Activated CD4-positive, alpha-beta T cell treated with anti-CD3 and anti-CD28 coated beads for 36 hours (primary cell): ENCODE results near the gene GLIPR2. TPM values are rescaled to one million over a fixed set of nuclear protein-coding genes. Genes with fewer than 3 reads are reported as not detected.

Experiments used
- ATAC-seq: fragments of 200-7000 bp; cut with Tn5 transposase; one replicate; pipeline ENCODE4 v1.10.0; 2021; ENCODE audit warnings: mild to moderate bottlenecking, moderate library complexity
- CTCF ChIA-PET: fragments of 350-600 bp; sonication (Branson Sonifier 250); formaldehyde crosslinking; loops from one replicate; lab custom pipeline; 2021; ENCODE audit warnings: antibody characterized with exemption; lab: Charles Lee
- POLR2A ChIA-PET: fragments of 350-600 bp; sonication (Branson Sonifier 250); formaldehyde crosslinking; loops from one replicate; lab custom pipeline; 2021; ENCODE audit warnings: antibody characterized with exemption, inconsistent platforms; lab: Charles Lee
- DNase-seq: peaks from one replicate; pipeline ENCODE4 v3.0.0-alpha.2; 2020
- H3K27ac Mint-ChIP-seq: one replicate; pipeline ENCODE4 v1.8.0; 2021; ENCODE audit warnings: mixed read lengths
- H3K27me3 Mint-ChIP-seq: one replicate; pipeline ENCODE4 v1.8.0; 2021; ENCODE audit warnings: mixed read lengths
- H3K36me3 Mint-ChIP-seq: one replicate; pipeline ENCODE4 v1.8.0; 2021; ENCODE audit warnings: low read depth, mixed read lengths
- H3K4me1 Mint-ChIP-seq: one replicate; pipeline ENCODE4 v1.8.0; 2021; ENCODE audit warnings: mixed read lengths
- H3K4me3 Mint-ChIP-seq: one replicate; pipeline ENCODE4 v1.8.0; 2021; ENCODE audit warnings: mild to moderate bottlenecking, moderate library complexity, mixed read lengths
- H3K9me3 Mint-ChIP-seq: one replicate; pipeline ENCODE4 v1.8.0; 2021; ENCODE audit warnings: low read depth, mixed read lengths
- intact Hi-C, 2 experiments: fragments of 100-400 bp; cut with DNase I in 1 of 2; cut with micrococcal nuclease in 1 of 2; formaldehyde crosslinking; loops; one replicate each; pipeline versions ENCODE4 v1.14.2 to v1.15.1; 2022 to 2024; cut with DNase I, micrococcal nuclease
- total RNA-seq, 2 experiments: library from RNA; stranded (reverse); gene quantifications; one replicate each; pipeline ENCODE4 v1.2.3, GENCODE V29; 2021

The GLIPR2 gene
- total RNA-seq, 2 experiments from 2014 or later, result 13.7 to 18.4 TPM

DNA sequence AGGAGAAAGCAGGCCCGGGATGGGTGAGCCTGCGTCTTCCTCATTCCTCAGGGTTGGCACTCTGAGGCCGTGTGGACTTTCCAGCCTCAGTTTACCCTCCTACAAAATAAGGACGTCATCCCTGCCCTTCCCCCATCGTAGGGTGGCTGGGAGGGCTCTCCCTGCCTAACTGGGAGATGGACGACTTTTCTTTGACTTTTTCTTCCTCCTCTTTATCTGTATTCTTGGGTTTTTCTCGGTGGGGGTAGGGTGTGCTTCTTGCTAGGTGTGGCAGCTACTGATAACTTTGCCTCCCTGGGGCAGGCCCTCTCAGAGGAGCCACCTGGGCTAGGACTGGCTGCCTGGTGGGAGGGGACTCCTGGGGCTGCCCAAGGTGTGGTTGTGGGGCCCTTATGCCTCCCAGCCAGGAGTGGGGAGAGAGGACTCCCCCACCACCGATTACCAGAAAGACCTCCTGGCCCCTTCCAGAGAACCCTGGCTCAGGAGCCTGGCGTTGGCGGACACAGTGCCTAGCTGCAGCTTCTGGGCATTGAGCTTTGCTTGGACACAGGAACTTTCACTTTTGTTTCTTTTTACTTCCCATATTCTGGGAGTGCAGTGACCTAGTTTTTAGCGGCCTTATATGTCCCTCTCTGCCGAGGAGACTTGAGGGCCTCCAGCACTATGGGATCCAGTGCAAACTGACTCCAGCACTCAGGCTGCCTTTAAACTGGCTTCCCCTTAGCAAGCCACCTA lies 6.1 kb downstream of the GLIPR2 start:
- H3K36me3 Mint-ChIP-seq, result peaks cover 29% of the 10 kb centered on the region
- ChIA-PET CTCF (interaction anchor here (1.2 to 1.4 kb wide), 2 partner anchors 8 to 12 kb away, joined by 3 to 4 read pairs; no protein-coding TSS in a partner anchor), POLR2A (interaction anchor here (1.2 kb wide), 1 partner anchor 48 kb away, joined by 3 read pairs; the partner anchor contains the start of gene CLTA)
- H3K9me3 Mint-ChIP-seq, result peaks cover 12% of the 10 kb centered on the region
- no peak for DNase-seq
- peak; percentile 15 for ATAC-seq
- peaks cover 93% of the 10 kb centered on the region for H3K4me1 Mint-ChIP-seq
- peak overlapping the region; percentile 89 for H3K27ac Mint-ChIP-seq
- H3K4me3 Mint-ChIP-seq, result peak overlapping the region; percentile 67
- no peaks in the 10 kb centered on the region for H3K27me3 Mint-ChIP-seq
- intact Hi-C loops, result no loop called here

DNA sequence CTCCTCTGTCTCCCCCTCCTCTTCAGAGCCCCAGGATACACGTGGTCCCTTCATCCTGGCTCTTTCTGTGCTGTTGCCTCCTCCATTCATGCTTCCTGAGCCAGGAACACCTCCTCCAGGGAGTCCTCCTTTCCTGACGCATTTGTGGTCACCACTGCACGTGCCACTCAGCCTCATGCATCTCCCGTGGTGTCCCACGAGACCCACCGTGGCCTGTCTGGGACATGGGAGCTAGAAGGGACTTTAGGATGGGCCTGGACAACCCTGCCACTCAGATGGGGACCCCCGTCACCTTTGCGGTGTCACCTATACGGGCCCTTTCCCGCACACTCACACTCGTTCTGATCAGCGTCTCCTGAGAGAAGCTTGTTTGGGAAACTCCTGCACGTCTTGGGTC lies 6.7 kb downstream of the GLIPR2 start:
- ATAC-seq (no peak), DNase-seq (no peak)
- Mint-ChIP-seq H3K9me3 (peaks cover 12% of the 10 kb centered on the region), H3K4me1 (peaks cover 95% of the 10 kb centered on the region), H3K36me3 (peaks cover 29% of the 10 kb centered on the region), H3K27me3 (no peaks in the 10 kb centered on the region), H3K27ac (peak overlapping the region; percentile 89), H3K4me3 (peak overlapping the region; percentile 67)
- intact Hi-C loops, result no loop called here
- ChIA-PET CTCF (interaction anchor here (0.7 to 1.9 kb wide), 3 partner anchors 14 to 486 kb away, joined by 3 to 14 read pairs (median 3); no protein-coding TSS in a partner anchor), POLR2A (interaction anchor here (1.2 kb wide), 1 partner anchor 47 kb away, joined by 3 read pairs; the partner anchor contains the start of gene CLTA)

DNA sequence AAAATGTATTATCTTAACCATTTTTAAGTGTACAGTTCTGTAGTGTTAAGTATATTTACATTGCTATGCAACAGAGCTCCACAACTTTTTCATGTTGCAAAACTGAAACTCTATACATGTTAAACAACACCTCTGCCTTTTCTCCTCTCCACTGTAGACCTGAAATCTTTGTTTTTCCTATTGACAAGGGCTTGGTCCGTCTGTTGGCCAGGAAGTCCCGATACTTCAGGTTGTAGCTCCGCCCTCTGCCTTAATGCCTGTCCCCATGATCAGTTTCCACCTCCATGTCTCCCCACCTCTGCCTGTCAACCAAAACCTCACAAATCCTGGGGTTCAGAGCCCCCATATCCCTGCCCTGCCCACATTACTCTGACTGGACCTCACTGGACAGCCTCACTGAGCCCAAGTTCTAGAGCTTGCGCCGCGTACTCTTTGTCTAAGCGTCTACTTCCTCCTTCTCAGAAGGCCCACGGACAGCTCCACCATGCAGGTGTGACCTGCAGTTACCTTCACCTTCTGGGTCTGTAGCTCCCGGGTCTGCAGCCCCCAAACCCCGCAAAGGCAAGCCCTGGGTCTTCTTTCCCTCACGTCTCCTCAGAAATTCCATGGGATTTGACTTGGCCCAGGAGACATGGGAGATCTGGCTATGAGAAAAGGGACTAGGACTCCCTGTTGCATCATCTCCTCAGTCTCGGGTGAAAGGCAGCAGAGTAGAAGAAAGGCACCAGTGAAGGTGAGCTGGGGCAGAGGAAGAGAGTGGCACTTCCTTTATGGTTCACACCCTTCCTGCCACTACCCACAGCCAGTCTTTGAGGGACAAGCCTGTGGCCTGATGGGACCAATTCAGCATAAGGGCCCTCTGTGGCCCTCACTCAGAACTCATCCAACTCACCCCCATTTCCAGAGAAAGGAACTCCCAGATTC lies 8.0 kb downstream of the GLIPR2 start:
- peaks cover 93% of the 10 kb centered on the region for H3K4me1 Mint-ChIP-seq
- peak; percentile 44 for ATAC-seq
- intact Hi-C loops, result loop anchor here in 1 of 2 experiments (1.0 kb wide), 1 partner anchor 8 kb away; the partner anchor contains the start of gene GLIPR2
- DNase-seq, result no peak
- POLR2A ChIA-PET, result no interaction called here
- peak overlapping the region; percentile 67 for H3K4me3 Mint-ChIP-seq
- peaks cover 12% of the 10 kb centered on the region for H3K9me3 Mint-ChIP-seq
- CTCF ChIA-PET, result interaction anchor here (0.6 to 1.9 kb wide), 8 partner anchors 8 to 488 kb away, joined by 3 to 14 read pairs (median 3); no protein-coding TSS in a partner anchor
- peak overlapping the region; percentile 89 for H3K27ac Mint-ChIP-seq
- H3K27me3 Mint-ChIP-seq, result no peaks in the 10 kb centered on the region
- peaks cover 29% of the 10 kb centered on the region for H3K36me3 Mint-ChIP-seq

DNA sequence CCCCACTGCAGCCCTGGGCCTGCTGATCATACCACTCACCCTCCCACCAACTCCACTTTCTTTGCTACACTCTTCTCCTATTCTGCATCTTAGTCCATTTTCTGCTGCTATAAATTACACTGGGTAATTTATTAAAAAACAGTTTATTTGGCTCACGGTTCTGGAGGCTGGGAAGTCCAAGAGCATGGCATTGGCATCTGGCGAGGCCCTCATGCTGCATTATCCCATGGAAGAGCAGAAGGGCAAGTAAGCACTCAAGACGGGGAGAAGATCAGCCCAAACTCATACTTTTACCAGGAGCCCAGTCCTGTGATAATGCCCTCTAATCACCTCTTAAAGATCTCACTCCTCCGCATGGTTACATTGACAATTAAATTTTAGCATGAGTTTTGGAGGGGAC lies 9.4 kb downstream of the GLIPR2 start:
- intact Hi-C loops, result no loop called here
- ChIA-PET CTCF (no interaction called here), POLR2A (no interaction called here)
- Mint-ChIP-seq H3K9me3 (peaks cover 12% of the 10 kb centered on the region), H3K27me3 (no peaks in the 10 kb centered on the region), H3K36me3 (peaks cover 31% of the 10 kb centered on the region), H3K4me3 (no peak overlapping the region), H3K4me1 (peaks cover 91% of the 10 kb centered on the region), H3K27ac (no peak overlapping the region)
- DNase-seq (no peak), ATAC-seq (no peak)

DNA sequence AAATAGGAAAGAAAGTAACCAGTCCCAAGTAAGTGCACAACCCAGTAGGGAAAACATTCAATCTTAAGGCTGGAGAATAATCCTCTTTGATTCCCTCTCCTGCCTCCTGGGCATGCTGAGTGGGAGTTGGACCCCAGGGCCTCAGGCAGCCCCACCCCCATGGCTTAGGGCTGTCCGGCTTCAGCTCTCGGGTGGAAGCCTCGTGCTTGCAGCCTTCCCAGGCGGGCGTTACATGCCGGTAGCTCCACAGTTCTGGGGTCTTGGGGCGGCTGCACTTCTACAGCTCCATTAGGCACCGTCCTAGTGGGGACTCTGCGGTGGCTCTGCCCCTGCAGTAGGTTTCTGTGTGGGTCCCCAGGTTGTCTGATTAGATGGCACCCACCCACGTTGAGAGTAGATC lies 10.1 kb downstream of the GLIPR2 start:
- Mint-ChIP-seq H3K9me3 (peaks cover 12% of the 10 kb centered on the region), H3K36me3 (peaks cover 31% of the 10 kb centered on the region), H3K27me3 (no peaks in the 10 kb centered on the region), H3K4me1 (peaks cover 91% of the 10 kb centered on the region), H3K27ac (no peak overlapping the region), H3K4me3 (no peak overlapping the region)
- ChIA-PET POLR2A (no interaction called here), CTCF (interaction anchor here (1.4 kb wide), 1 partner anchor 159 kb away, joined by 3 read pairs; no protein-coding TSS in a partner anchor)
- DNase-seq (no peak), ATAC-seq (no peak)
- intact Hi-C loops, result no loop called here

DNA sequence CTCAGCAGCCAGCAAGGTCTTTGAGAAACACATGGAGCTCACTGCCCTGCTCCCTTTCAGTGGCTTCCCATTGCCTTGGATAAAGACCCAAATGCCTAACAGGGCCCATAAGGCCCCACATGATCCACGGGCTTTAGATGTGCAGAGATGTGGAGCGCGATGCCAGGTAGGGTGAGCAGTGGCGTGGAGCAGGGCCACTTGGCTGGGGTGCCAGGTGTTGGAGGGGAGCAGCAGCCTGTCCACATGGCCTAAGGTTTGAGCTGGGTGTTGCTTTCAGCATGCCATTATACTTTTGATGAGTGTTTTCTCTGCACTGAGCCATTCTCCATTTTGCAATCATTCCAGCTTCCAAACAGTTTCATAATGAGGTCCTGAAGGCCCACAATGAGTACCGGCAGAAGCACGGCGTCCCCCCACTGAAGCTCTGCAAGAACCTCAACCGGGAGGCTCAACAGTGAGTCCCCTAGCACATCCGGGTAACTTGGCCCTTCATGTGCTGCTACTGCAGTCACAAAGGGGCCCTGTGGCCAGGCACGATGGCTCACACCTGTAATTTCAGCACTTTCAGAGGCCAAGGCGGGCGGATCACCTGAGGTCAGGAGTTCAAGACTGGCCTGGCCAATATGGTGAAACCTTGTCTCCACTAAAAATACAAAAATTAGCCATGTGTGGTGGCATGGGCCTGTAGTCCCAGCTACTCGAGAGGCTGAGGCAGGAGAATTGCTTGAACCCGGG lies 11.1 kb downstream of the GLIPR2 start:
- CTCF ChIA-PET, result interaction anchor here (0.6 to 1.7 kb wide), 6 partner anchors 14 to 1017 kb away, joined by 3 to 5 read pairs (median 4); no protein-coding TSS in a partner anchor
- POLR2A ChIA-PET, result no interaction called here
- Mint-ChIP-seq H3K27me3 (no peaks in the 10 kb centered on the region), H3K36me3 (peaks cover 34% of the 10 kb centered on the region), H3K9me3 (peaks cover 12% of the 10 kb centered on the region), H3K4me3 (no peak overlapping the region), H3K27ac (no peak overlapping the region), H3K4me1 (peaks cover 89% of the 10 kb centered on the region)
- intact Hi-C loops, result no loop called here
- no peak for ATAC-seq
- no peak for DNase-seq

DNA sequence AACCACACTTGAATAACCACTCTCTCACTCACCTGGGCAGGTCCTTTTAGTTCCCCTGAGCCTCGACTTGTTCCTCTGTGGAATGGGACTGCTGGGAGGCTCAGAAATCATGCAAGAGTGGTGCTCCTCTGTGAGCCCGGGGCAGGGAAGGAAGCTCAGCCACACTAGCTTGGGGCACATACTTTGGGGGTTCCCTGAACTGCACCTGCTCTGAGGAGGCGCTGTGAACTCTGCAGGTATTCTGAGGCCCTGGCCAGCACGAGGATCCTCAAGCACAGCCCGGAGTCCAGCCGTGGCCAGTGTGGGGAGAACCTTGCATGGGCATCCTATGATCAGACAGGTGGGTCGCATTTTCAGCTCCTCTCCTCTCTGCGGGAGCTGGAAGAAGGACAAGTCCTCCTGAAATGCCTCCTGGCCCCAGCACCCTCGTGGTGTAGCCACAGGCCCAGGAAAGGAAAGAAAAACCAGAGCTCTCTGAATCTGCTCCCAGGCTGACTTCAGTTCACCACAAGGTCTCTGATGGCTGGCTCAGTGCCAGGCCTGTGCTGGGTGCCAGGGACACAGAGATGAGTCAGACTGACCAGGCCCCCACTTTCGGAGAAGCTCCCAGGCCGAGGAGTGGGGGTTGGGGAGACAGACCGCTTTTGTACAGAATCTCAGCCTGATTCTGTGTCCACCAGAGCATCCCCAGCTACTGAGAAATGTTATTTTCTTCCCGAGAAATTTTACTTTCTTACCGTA lies 11.9 kb downstream of the GLIPR2 start:
- Mint-ChIP-seq H3K36me3 (peaks cover 34% of the 10 kb centered on the region), H3K9me3 (peaks cover 12% of the 10 kb centered on the region)

DNA sequence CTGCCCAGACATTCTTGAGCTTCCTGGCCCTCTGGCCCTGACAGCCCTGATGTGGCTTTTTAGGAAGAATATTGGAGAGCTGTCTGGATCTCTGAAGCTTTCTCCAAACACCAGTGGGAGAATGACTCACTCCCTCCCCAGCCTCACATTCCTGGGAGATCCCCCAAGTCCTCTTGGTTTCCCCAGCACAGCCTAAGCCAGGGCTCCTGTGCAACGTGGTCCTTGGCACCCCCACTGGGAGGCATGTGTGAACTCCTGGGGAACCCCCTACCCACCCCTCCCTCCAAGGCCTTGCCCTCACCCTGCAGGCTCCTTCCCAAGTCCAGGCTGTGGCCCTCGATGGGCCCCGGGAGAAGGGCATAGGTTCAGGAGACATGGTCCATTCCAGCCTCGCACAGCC lies 12.7 kb downstream of the GLIPR2 start:
- ChIA-PET CTCF (interaction anchor here (0.6 to 2.1 kb wide), 10 partner anchors 8 to 294 kb away, joined by 3 to 9 read pairs (median 4); partner anchors contain the start of gene CLTA), POLR2A (no interaction called here)
- DNase-seq (no peak), ATAC-seq (no peak)
- H3K4me1 Mint-ChIP-seq, result peaks cover 84% of the 10 kb centered on the region
- H3K36me3 Mint-ChIP-seq, result peaks cover 32% of the 10 kb centered on the region
- H3K9me3 Mint-ChIP-seq, result peaks cover 12% of the 10 kb centered on the region
- peak overlapping the region; percentile 4 for H3K27ac Mint-ChIP-seq
- intact Hi-C loops, result no loop called here
- H3K4me3 Mint-ChIP-seq, result no peak overlapping the region
- no peaks in the 10 kb centered on the region for H3K27me3 Mint-ChIP-seq

More for the DNA sequence above, 11.9 kb downstream of the GLIPR2 start:
- ATAC-seq (peak; percentile 3), DNase-seq (peak; percentile 84)
- Mint-ChIP-seq H3K27ac (peak overlapping the region; percentile 4), H3K27me3 (no peaks in the 10 kb centered on the region), H3K4me3 (no peak overlapping the region), H3K4me1 (peaks cover 85% of the 10 kb centered on the region)
- intact Hi-C loops, result no loop called here
- CTCF ChIA-PET, result interaction anchor here (0.6 to 2.1 kb wide), 9 partner anchors 8 to 140 kb away, joined by 3 to 9 read pairs (median 4); partner anchors contain the start of gene CLTA
- POLR2A ChIA-PET, result no interaction called here

DNA sequence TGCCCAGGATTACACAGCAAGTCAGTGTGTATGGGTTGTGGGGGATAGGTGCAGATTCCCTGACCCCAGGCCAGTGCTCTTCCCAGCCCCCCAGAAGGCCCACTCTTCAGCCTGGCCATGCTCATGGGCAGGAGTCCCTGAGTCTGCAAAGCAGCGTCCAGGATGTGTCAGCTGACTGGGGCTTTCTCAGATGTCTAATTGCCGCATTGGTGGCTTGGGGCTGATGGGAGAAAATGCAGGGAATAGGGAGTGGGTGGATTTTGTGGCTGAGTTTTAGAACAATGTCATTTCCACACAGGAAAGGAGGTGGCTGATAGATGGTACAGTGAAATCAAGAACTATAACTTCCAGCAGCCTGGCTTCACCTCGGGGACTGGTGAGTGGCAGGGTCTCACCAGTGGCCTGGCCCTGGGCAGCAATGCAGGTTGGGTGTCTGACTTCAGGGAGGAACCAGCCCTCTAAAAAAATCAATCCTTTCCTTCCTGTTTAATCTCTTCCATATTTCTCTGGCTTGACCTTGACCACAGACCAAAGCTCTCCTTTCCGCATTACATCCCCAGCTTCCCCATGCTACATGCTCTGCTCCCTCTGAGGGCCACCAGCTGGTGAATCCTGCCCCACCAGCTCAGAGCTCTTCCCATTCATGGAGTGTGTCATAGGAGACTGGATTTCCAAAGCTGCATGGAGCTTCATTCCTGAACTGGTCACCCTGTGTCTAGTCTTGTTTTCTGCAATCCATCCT lies 14.2 kb downstream of the GLIPR2 start:
- Mint-ChIP-seq H3K4me1 (peaks cover 76% of the 10 kb centered on the region), H3K4me3 (peak overlapping the region; percentile 69), H3K27ac (peak overlapping the region; percentile 95), H3K36me3 (peaks cover 21% of the 10 kb centered on the region), H3K27me3 (no peaks in the 10 kb centered on the region), H3K9me3 (peaks cover 7% of the 10 kb centered on the region)
- POLR2A ChIA-PET, result interaction anchor here (0.6 to 1.7 kb wide), 2 partner anchors 39 to 143 kb away, joined by 4 to 8 read pairs; partner anchors contain the start of gene CLTA
- intact Hi-C loops, result loop anchor here in 1 of 2 experiments (1.0 to 2.0 kb wide), 2 partner anchors 10 to 14 kb away; partner anchors contain the start of gene GLIPR2
- ATAC-seq, result no peak
- CTCF ChIA-PET, result interaction anchor here (0.9 to 2.1 kb wide), 5 partner anchors 9 to 54 kb away, joined by 3 to 9 read pairs (median 4); partner anchors contain the start of genes CLTA and GLIPR2
- no peak for DNase-seq
